Fibroblast of mammary gland (primary cell): ENCODE data around the gene SPOCD1.

Experiments
- DNase-seq: peaks from one replicate; pipeline ENCODE4 v3.0.0-alpha.2; 2010; ENCODE audit warnings: low read depth
- H3K4me3 ChIP-seq: 2 replicates; pipeline ENCODE4 v1.5.1; 2011; ENCODE audit warnings: low read depth, mild to moderate bottlenecking, low read length, moderate library complexity; ENCODE audit not compliant: control insufficient read depth
- TF ChIP-seq, protein P1 (sequence below): conservative IDR thresholded peaks from 2 replicates; pipeline ENCODE4 v1.5.1; 2011; ENCODE audit warnings: low read depth, low read length, inconsistent platforms; ENCODE audit not compliant: control insufficient read depth, insufficient read depth

Gene SPOCD1

DNA sequence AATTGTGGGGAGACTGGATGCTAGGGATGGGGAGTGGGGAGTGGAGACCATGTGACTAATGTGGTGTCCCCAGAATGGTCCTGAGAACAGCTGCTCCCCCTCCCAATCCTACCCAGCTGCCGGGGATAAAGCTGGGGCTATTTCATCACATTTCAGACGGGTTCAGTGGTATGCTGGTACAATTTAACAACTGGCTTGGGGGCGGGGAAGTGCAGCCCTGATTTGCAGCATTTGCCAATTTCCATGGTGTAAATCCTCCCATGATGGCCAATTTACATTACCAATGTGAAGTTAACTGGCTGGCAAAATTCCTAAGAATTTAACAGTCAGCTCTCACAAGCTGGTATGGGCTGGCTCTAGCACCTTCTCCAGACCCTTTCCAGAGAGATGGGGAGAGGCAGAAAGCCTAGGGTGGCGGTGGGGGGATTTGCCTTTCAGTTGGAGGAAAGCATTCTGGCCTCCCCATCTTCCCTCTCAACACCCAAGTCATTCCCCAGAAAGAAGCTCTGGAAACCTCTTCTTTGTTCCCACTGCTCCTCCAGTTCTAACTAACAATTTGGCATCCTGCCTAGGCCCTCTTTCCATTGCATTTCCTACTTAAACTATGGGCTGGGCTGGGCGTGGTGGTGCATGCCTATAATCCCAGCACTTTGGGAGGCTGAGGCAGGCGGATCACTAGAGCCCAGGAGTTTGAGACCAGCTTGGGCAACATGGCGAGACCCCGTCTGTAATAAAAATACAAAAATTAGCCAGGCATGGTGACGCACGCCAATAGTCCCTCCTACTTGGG lies 40.4 kb downstream of the SPOCD1 start:
- no peak overlapping the region for H3K4me3 ChIP-seq
- TF ChIP-seq, protein P1, sequence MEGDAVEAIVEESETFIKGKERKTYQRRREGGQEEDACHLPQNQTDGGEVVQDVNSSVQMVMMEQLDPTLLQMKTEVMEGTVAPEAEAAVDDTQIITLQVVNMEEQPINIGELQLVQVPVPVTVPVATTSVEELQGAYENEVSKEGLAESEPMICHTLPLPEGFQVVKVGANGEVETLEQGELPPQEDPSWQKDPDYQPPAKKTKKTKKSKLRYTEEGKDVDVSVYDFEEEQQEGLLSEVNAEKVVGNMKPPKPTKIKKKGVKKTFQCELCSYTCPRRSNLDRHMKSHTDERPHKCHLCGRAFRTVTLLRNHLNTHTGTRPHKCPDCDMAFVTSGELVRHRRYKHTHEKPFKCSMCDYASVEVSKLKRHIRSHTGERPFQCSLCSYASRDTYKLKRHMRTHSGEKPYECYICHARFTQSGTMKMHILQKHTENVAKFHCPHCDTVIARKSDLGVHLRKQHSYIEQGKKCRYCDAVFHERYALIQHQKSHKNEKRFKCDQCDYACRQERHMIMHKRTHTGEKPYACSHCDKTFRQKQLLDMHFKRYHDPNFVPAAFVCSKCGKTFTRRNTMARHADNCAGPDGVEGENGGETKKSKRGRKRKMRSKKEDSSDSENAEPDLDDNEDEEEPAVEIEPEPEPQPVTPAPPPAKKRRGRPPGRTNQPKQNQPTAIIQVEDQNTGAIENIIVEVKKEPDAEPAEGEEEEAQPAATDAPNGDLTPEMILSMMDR, result no peak
- DNase-seq, result no peak

DNA sequence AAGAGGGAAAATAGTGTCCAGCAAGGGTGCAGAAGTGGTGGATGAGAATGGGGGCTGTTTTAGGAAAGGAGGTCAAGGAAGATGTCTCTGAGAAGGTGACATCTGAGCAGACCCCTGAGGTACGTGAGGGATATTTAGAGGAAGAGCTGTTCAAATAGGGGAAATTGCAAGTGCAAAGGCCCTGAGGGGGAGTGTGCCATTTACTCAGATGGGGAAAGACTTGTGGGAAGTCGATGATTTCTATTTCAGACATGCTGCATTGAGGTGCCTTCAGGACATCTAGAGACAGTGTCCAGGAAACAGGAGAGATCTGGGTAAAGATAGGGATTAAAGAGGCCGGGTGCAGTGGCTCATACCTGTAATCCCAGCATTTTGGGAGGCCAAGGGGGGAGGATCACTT lies 41.3 kb downstream of the SPOCD1 start:
- no peak for DNase-seq
- H3K4me3 ChIP-seq, result no peak overlapping the region
- TF ChIP-seq, protein P1, result no peak

DNA sequence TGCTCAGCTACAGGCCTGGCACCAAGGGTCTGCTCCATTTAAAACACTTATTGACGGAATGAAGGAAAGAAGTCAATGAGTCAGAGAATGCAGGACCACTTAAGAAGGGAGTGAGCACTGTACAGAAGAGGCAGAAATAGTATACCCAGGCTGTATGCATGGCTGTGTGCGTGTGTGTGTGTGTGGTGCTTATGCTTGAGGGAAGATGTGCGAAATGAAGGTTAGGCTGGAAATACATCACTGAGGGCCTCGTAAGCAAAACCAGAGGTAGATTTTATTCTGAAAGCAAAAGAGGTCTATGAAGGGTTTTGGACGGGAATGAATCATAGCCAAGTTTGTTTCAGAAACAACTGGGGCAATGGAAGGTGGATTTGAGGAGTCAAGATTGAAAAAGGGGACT lies 42.0 kb downstream of the SPOCD1 start:
- TF ChIP-seq, protein P1, result no peak
- DNase-seq, result no peak
- H3K4me3 ChIP-seq, result no peak overlapping the region

DNA sequence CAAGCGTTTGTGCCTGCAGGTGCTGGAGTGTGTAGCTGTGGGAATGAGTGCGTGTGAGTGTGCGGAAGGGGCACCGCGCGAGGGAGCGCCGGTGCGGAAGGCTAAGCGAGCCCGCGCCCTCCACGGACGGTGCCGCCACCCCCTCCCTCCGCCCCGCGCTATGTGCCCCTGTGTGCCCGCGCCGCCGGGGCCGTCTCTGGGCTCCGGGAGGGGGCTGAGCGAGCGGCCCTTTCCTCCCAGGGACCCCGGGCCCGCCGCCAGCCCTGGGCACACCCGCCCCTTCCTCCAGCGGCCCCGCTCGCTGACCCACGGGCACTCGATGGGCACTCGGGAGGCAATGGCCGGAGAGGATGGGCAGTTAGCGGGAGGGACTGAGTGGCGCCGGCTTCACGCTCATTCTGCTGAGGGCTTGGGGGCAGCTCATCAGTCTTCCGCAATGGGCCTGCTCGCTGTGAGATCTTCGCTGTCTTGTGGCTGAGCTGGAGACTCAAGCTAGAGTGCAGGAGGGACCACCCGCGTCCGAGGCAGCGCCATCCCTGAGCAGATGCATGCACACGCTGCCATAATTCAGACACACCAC lies 43.1 kb downstream of the SPOCD1 start:
- no peak overlapping the region for H3K4me3 ChIP-seq
- TF ChIP-seq, protein P1, result no peak
- DNase-seq, result no peak

DNA sequence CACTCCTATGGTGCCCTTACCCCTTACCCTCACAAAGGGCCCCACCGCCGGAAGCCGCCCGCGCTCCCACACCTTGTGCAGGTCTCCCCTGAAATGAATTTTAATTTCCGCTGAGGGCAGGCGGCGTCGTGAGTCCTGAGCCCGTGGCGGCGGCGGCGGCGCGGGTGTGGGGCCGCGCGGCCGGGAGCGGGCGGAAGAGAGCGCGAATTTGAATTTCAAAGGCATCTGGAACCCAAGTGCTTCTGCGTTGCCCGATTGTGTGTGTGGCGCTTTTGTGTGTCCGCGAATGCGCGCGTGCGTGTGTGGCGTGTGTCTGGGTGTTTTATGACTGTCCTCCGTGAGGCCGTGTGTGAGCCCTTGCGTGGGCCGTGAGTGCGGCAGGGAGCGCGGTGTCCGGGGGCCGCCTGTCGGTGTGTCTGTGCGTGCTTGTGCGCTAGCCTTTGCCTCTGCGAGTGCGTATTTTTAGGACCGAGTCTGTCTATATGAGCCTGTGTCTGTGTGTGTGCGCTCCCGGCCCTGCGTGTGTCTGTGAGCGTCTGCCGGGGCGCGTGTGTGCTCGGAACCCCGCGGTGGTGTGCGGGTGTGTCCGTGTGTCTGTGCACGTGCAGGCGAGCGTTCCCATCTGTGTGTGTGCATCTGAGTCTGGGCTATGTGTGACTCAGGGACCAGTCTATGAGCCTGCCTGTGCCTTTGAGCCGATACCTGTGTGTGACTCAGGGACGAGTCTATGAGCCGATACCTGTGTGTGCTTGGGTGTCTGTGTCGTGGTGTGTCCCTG lies 43.7 kb downstream of the SPOCD1 start:
- TF ChIP-seq, protein P1, result no peak
- H3K4me3 ChIP-seq, result no peak overlapping the region
- no peak for DNase-seq

DNA sequence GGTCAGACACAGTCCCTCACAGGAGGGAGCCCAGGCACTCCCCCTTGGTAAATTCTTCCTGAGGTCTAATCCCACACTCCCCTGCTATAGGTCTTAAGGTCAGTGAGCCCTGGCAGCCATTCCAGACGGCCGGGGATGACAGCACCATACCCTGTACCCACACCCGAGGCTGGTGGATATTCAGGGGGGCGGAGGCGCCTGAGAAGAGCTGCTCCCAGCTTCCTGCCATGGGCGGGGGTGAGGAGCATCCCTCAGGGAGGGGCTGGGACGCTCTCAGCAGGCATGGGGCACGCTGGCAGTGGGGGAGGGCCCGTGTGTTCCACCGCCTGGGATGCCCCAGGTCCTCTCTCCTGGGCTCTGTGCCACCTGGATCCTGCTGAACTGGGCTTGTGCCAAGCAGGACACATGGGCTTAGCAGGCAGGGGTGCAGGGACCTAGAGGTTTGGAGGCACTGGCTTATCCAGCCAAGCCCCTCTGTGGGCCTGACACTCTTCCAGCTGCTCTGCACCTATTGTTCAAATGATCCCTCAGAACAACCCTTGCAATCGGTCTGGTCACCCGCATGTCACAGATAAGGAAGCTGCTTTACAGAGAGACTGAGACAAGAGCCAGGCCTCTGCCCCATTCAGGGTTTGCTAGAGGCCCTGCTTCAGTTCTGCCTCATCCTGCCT lies 46.0 kb downstream of the SPOCD1 start:
- TF ChIP-seq, protein P1, result no peak
- H3K4me3 ChIP-seq, result no peak overlapping the region
- no peak for DNase-seq
